Lower leg skin (tissue), 3 donors: ENCODE measurements around the gene TM9SF2.

Source experiments
- CTCF ChIP-seq, 3 donors: fragments of 450-650 bp; IDR thresholded peaks; one replicate each; pipeline ENCODE4 v1.5.1; 2016; ENCODE audit warnings: antibody characterized with exemption in 3 of 3, mild to moderate bottlenecking in 3 of 3, moderate library complexity in 2 of 3
- POLR2A ChIP-seq, 2 donors: fragments of 450-650 bp; IDR thresholded peaks; one replicate each; pipeline ENCODE4 v1.6.1; 2016 to 2017; ENCODE audit warnings: antibody characterized with exemption in 2 of 2, mild to moderate bottlenecking in 1 of 2, moderate library complexity in 1 of 2

GRCh38 chr13:99548448-99548847 lies 47.2 kb downstream of the TM9SF2 start:
- TF ChIP-seq CTCF (IDR thresholded peaks at IDR 0.05) (no peak), POLR2A (IDR thresholded peaks at IDR 0.05) (no peak)
